Activated T-cell treated with anti-CD3 and anti-CD28 coated beads for 24 hours (primary cell): ENCODE data around the gene SPON2.

ENCODE experiments used
- DNase-seq: peaks from one replicate; pipeline ENCODE4 v3.0.0-alpha.2; 2020; ENCODE audit warnings: low read depth

SPON2 gene

GRCh38 chr4:1172971-1173757, 781 bp upstream of the SPON2 start:
- DNase-seq: no peak

GRCh38 chr4:1171311-1172227, 814 bp downstream of the SPON2 start:
- DNase-seq: no peak

GRCh38 chr4:1170976-1171310, 1.4 kb downstream of the SPON2 start:
- no peak for DNase-seq

- no peak for DNase-seq
Measured at GRCh38 chr4:1170156-1170975, 2.0 kb downstream of the SPON2 start.

- DNase-seq: no peak
Measured at GRCh38 chr4:1169691-1170096, 2.7 kb downstream of the SPON2 start.

GRCh38 chr4:1169171-1169671, 3.2 kb downstream of the SPON2 start:
- no peak for DNase-seq

GRCh38 chr4:1168191-1169101, 3.9 kb downstream of the SPON2 start:
- DNase-seq: no peak

- DNase-seq: peak; percentile 86
Measured at GRCh38 chr4:1167244-1167949, 5.0 kb downstream of the SPON2 start.

GRCh38 chr4:1166509-1167243, 5.7 kb downstream of the SPON2 start:
- DNase-seq: no peak

GRCh38 chr4:1164956-1165545, 7.3 kb downstream of the SPON2 start:
- no peak for DNase-seq

- DNase-seq: no peak
Measured at GRCh38 chr4:1164444-1164843, 7.9 kb downstream of the SPON2 start.

GRCh38 chr4:1164040-1164439, 8.3 kb downstream of the SPON2 start:
- DNase-seq: no peak

- no peak for DNase-seq
Measured at GRCh38 chr4:1160351-1160750, 12.0 kb downstream of the SPON2 start.

- no peak for DNase-seq
Measured at GRCh38 chr4:1156069-1156468, 16.3 kb downstream of the SPON2 start.

GRCh38 chr4:1155314-1155713, 17.1 kb downstream of the SPON2 start:
- no peak for DNase-seq

- DNase-seq: no peak
Measured at GRCh38 chr4:1154523-1155182, 17.7 kb downstream of the SPON2 start.

- DNase-seq: no peak
Measured at GRCh38 chr4:1154126-1154522, 18.3 kb downstream of the SPON2 start.

GRCh38 chr4:1153567-1154090, 18.8 kb downstream of the SPON2 start:
- no peak for DNase-seq

GRCh38 chr4:1152290-1152689, 20.1 kb downstream of the SPON2 start:
- no peak for DNase-seq
